Lower lobe of right lung (tissue), 2 donors: Measurements from ENCODE around the gene WDR75. TPM values are rescaled to one million over a fixed set of nuclear protein-coding genes. Genes with fewer than 3 reads are reported as not detected.

Experiments used
- ATAC-seq, 2 donors: fragments of 200-7000 bp; cut with Tn5 transposase; one replicate each; pipeline ENCODE4 v1.9.1; 2020 to 2022; ENCODE audit warnings: mild to moderate bottlenecking in 2 of 2, moderate library complexity in 2 of 2
- DNase-seq: peaks from one replicate; pipeline ENCODE4 v3.0.0-alpha.2; 2020
- H3K27ac ChIP-seq: fragments of 200-600 bp; one replicate; pipeline ENCODE4 v1.8.0; 2022
- H3K27me3 ChIP-seq: fragments of 200-600 bp; one replicate; pipeline ENCODE4 v1.8.0; 2022; ENCODE audit warnings: low read depth
- H3K36me3 ChIP-seq: fragments of 200-600 bp; one replicate; pipeline ENCODE4 v1.8.0; 2022; ENCODE audit warnings: mild to moderate bottlenecking
- H3K4me1 ChIP-seq: fragments of 200-600 bp; one replicate; pipeline ENCODE4 v1.8.0; 2022
- H3K4me3 ChIP-seq: fragments of 200-600 bp; one replicate; pipeline ENCODE4 v1.8.0; 2022; ENCODE audit warnings: mild to moderate bottlenecking
- H3K9me3 ChIP-seq: fragments of 200-600 bp; one replicate; pipeline ENCODE4 v1.8.0; 2022
- intact Hi-C: fragments of 100-400 bp; cut with DNase I; formaldehyde crosslinking; loops from one replicate; pipeline ENCODE4 v1.11.0; 2022
- total RNA-seq: library from RNA; stranded (reverse); fragmentation: NEBNext Ultra II Directional; extraction: Animal tissue kit (Norgen Biotek cat#: 25700); gene quantifications from one replicate; pipeline ENCODE4 v1.2.1, GENCODE V29; 2021
- TF ChIP-seq, protein P1 (sequence below): fragments of 200-600 bp; IDR thresholded peaks from one replicate; pipeline ENCODE4 v1.8.0; 2022; ENCODE audit warnings: antibody characterized with exemption, mild to moderate bottlenecking
- donor health status: DM: no; HTN: yes; CAD: no; lungs with severe emphysema.

WDR75 gene
- total RNA-seq, 1 donor from 2014 or later, result 21.1 TPM

DNA sequence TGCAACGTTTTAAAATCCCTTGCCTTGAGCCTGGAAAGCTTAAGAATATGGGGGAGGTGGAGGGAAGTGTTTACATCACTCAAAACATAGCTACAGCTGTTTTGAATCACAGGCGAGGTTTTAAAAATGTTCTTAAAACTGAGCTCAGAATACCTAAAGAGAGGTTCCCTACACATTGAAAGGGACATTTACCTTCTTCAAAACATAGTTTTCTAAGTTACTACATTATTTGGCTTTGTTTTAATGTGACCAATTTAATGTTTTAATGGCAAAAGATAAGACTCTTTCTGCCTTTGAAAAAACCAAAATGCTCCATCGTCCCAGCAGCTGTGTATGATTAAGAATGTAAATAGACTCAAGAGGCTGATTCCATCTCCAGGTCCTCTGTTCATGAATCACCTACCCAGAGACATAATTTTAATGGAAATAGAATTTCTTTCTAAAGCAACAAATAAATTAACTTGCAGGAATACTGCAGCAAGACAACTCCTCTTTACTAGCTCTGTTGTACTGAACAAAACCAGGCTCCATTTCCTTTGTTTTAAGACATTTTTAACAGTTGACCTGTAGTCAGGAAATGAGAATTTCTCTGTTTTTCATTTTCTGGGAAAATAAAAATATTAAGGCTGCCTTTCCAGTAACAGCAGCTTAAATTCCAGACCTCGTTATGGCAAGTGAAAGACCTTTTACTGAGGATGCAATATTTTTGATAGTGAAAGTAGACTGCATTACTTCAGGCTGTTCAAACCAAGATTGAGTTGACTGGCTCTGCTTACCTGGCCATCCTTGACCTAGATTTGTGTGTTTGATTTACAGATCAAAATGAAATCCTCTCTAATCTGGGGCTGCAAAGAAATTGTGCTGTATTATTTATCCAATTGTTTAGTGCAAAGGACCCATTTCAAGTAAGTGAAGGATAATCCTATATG, 33.7 kb upstream of the WDR75 start:
- DNase-seq (no peak), ATAC-seq (peak in 1 of 2 donors; percentile 59)
- H3K36me3 ChIP-seq, result no peaks in the 10 kb centered on the region
- H3K9me3 ChIP-seq, result no peaks in the 10 kb centered on the region
- intact Hi-C loops, result loop anchor here (10.0 kb wide), 1 partner anchor 313 kb away; no protein-coding TSS in a partner anchor
- peak overlapping the region; percentile 64 for H3K27ac ChIP-seq
- H3K4me1 ChIP-seq, result no peaks in the 10 kb centered on the region
- H3K27me3 ChIP-seq, result no peaks in the 10 kb centered on the region
- TF ChIP-seq, protein P1, sequence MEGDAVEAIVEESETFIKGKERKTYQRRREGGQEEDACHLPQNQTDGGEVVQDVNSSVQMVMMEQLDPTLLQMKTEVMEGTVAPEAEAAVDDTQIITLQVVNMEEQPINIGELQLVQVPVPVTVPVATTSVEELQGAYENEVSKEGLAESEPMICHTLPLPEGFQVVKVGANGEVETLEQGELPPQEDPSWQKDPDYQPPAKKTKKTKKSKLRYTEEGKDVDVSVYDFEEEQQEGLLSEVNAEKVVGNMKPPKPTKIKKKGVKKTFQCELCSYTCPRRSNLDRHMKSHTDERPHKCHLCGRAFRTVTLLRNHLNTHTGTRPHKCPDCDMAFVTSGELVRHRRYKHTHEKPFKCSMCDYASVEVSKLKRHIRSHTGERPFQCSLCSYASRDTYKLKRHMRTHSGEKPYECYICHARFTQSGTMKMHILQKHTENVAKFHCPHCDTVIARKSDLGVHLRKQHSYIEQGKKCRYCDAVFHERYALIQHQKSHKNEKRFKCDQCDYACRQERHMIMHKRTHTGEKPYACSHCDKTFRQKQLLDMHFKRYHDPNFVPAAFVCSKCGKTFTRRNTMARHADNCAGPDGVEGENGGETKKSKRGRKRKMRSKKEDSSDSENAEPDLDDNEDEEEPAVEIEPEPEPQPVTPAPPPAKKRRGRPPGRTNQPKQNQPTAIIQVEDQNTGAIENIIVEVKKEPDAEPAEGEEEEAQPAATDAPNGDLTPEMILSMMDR, result no peak
- H3K4me3 ChIP-seq, result no peak overlapping the region

DNA sequence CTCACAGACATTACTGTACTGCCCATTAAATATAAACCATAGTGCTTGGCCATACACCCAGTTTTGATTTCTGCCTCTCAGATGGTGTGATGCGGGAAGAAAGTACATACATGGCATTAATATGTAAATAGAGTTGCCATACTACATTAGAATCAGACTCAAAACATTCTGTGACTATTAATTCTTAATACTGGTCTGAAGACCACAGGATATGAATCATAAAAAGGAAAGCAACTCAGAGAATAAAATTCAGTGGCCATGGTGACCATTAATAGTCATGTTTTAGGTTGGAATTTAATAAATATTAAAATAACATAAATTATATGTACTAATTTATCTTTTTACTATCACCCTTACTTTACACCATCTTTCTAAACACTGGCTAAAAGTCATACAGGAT, 33.0 kb upstream of the WDR75 start:
- no peaks in the 10 kb centered on the region for H3K4me1 ChIP-seq
- H3K4me3 ChIP-seq, result no peak overlapping the region
- TF ChIP-seq, protein P1, result no peak
- DNase-seq (no peak), ATAC-seq (no peak)
- H3K9me3 ChIP-seq, result no peaks in the 10 kb centered on the region
- H3K27ac ChIP-seq, result peak overlapping the region; percentile 64
- H3K27me3 ChIP-seq, result no peaks in the 10 kb centered on the region
- no peaks in the 10 kb centered on the region for H3K36me3 ChIP-seq
- intact Hi-C loops, result loop anchor here (10.0 kb wide), 1 partner anchor 313 kb away; no protein-coding TSS in a partner anchor

DNA sequence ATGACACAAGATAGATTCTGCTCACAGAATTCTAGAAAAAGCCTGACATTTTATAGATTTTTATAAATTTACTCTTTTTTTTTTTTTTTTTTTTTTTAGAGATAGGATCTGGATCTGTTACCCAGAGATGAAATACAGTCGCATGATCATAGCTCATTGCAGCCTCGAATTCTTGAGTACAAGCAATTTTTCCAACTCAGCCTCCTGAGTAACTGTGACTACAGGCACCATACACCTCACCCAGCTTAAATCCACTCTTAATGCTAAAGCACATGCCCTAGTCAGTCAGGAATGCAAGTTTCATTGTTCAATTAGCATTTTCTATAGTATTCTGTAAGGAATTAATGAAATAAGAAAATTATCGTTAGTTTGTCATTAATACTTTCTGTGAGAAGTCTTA, 32.1 kb upstream of the WDR75 start:
- DNase-seq (no peak), ATAC-seq (no peak)
- TF ChIP-seq, protein P1, result no peak
- H3K9me3 ChIP-seq, result no peaks in the 10 kb centered on the region
- no peak overlapping the region for H3K27ac ChIP-seq
- H3K36me3 ChIP-seq, result no peaks in the 10 kb centered on the region
- no peak overlapping the region for H3K4me3 ChIP-seq
- intact Hi-C loops, result loop anchor here (10.0 kb wide), 1 partner anchor 314 kb away; no protein-coding TSS in a partner anchor
- no peaks in the 10 kb centered on the region for H3K27me3 ChIP-seq
- H3K4me1 ChIP-seq, result no peaks in the 10 kb centered on the region

- no peak for ATAC-seq
- no peak overlapping the region for H3K4me3 ChIP-seq
- intact Hi-C loops, result loop anchor here (10.0 kb wide), 1 partner anchor 315 kb away; no protein-coding TSS in a partner anchor
Measured at GRCh38 chr2:189409647-189410046, 31.6 kb upstream of the WDR75 start.

DNA sequence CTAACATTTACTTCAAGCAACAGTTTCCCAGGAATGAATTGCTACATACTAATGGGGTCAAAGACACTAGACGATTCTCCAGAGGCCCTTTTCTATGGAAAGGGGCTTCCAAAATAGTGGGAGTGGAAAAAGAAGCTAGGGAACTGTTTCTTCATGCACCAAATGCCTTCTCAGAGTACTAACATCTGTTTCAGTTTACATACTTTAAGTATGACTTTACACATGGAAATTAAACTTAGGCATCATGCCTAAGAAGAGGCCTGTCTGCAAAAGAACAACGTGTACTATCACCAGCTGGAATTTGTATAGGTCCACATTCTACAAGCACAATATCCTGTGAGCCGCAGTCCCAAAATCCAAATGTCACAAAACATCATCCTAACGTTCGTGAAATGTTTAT, 29.4 kb upstream of the WDR75 start:
- intact Hi-C loops, result no loop called here
- Histone ChIP-seq H3K27me3 (no peaks in the 10 kb centered on the region), H3K27ac (peak overlapping the region; percentile 2), H3K4me3 (no peak overlapping the region), H3K4me1 (no peaks in the 10 kb centered on the region), H3K36me3 (no peaks in the 10 kb centered on the region), H3K9me3 (no peaks in the 10 kb centered on the region)
- TF ChIP-seq, protein P1, result no peak
- ATAC-seq, result peak; percentile 35 to 57
- no peak for DNase-seq

More at GRCh38 chr2:189409647-189410046, 31.6 kb upstream of the WDR75 start:
- Histone ChIP-seq H3K4me1 (no peaks in the 10 kb centered on the region), H3K36me3 (no peaks in the 10 kb centered on the region), H3K27me3 (no peaks in the 10 kb centered on the region), H3K9me3 (no peaks in the 10 kb centered on the region), H3K27ac (no peak overlapping the region)
- no peak for DNase-seq
- TF ChIP-seq, protein P1, result no peak
